ENCODE data around the gene ZNF710.

ZNF710 gene

DNA sequence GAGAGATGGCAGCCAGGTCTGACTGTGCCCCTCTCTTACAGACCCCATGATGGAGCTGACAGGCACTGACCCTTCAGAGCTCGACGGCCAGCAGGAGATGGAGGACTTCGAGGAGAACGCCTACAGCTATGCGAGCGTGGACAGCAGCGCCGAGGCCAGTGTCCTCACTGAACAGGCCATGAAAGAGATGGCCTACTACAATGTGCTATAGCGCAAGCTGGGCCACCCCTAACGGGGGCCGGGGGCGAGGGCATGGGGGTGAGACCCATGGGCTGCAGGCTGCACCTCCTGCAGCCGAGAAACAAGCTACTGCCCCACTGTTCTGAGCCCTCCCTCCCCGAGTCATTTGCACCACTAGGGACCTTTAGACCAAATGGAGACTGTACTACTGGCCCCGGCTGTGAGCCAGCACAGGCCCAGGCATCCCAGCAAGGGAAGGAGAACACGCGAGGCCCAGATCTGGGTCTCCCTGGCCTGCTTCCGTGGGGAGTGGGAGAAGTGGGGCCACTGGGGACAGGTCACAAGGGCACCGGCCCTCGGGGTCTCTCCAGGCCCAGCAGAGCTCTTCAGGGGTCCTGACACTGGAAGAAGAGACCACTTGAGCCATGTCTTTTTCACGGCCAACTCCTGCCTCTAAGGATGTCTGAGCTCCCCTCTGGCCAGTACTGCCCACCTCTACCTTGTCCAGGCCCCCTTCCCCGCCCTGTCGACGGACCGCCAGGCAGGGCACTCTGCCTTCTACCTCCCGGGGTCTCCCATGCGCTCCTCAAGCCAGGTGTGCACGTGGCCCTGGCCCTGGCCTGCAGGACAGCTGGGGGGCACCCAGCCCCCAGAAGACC is 78.7 kb downstream of the ZNF710 start:
- DNase-seq (ENCODE audit: extremely low spot score), result no peak
- POLR2A ChIA-PET, result no interaction called here
- TF ChIP-seq, protein P1, sequence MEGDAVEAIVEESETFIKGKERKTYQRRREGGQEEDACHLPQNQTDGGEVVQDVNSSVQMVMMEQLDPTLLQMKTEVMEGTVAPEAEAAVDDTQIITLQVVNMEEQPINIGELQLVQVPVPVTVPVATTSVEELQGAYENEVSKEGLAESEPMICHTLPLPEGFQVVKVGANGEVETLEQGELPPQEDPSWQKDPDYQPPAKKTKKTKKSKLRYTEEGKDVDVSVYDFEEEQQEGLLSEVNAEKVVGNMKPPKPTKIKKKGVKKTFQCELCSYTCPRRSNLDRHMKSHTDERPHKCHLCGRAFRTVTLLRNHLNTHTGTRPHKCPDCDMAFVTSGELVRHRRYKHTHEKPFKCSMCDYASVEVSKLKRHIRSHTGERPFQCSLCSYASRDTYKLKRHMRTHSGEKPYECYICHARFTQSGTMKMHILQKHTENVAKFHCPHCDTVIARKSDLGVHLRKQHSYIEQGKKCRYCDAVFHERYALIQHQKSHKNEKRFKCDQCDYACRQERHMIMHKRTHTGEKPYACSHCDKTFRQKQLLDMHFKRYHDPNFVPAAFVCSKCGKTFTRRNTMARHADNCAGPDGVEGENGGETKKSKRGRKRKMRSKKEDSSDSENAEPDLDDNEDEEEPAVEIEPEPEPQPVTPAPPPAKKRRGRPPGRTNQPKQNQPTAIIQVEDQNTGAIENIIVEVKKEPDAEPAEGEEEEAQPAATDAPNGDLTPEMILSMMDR (IDR thresholded peaks at IDR 0.05; ENCODE audit: control extremely low read depth, extremely low read depth, low read depth, missing control alignments), result no peak
- CTCF ChIA-PET, result interaction anchor here (1.0 to 2.4 kb wide), 7 partner anchors 9 to 205 kb away, joined by 3 to 11 read pairs (median 5); no protein-coding TSS in a partner anchor

DNA sequence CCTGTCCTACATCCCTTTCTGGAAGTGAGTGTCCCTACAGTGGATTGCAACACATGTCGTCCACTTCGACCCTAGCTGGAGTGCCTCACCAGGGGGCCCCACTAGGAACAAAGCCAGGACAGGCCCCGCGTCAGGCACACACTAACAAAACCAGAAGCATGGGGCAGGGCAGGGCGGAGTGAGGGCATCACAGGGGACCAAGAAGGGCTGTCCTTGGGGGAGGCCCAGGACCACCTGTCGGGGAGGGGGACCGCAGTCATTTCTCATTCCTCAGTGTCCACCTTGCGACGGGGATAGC is 79.3 kb downstream of the ZNF710 start:
- DNase-seq (ENCODE audit: extremely low spot score), result no peak
- ChIA-PET CTCF (interaction anchor here (1.9 to 2.4 kb wide), 4 partner anchors 10 to 205 kb away, joined by 5 to 11 read pairs (median 7); no protein-coding TSS in a partner anchor), POLR2A (no interaction called here)
- TF ChIP-seq, protein P1 (IDR thresholded peaks at IDR 0.05; ENCODE audit: control extremely low read depth, extremely low read depth, low read depth, missing control alignments), result no peak

DNA sequence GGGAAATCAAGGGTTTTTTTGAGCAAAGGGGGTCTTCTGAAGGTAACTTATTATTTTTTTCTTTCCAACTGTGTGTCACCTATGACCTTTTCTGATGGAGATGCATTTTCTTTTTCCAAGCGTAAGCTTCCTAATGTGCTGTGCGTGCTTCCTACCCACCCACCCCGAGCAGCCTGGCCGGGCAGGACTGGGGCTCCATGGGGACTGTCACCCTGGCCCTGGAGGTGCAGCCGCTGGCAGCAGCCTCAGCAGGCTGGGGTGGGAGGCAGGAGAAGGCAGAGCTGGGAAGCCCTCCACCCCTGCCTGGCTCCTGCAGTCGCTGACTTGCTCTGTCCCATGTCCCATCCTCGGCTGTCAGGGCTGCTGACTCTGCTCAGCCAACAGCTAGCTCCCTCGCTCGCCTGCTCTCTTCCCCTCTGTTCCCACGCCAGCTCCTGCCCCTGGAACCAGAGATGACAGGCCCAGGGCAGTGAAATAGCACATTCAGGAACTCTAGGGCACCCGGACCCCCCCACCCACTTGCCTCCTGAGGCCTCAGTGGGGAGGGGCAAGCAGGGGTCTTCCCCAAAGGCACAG is 79.8 kb downstream of the ZNF710 start:
- ChIA-PET CTCF (interaction anchor here (2.0 to 2.4 kb wide), 3 partner anchors 10 to 206 kb away, joined by 5 to 7 read pairs (median 7); no protein-coding TSS in a partner anchor), POLR2A (no interaction called here)
- no peak for DNase-seq (ENCODE audit: extremely low spot score)

DNA sequence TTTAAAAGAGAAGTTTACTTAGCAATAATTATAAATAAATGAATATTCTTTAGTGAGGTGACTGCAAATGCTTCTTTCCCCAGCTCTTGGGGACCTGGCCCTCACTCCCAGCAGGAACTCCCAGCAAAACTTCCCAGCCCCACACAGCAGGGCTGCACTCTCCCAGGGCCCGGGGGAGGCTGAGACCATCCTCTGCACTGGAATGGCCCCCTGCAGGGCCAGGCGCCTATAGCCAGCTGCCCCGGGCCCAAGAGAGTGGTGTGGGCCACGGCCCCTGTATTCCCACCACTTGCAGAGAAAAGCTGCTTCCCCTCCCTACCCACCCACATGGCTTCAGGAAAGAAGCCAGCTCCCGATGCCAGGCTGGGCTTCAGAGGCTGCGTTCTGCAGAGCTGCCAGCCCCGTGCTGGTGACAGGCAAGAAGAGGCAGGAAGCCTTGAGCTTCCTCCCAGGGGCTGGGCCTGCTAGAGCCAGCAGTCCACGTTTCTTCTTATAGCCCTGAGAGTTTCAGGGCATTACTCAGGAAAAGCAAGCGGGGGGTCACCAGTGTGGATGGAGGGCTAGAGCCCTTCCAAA is 81.1 kb downstream of the ZNF710 start:
- POLR2A ChIA-PET, result no interaction called here
- CTCF ChIA-PET, result interaction anchor here (2.0 to 2.7 kb wide), 2 partner anchors 11 to 207 kb away, joined by 5 to 14 read pairs; no protein-coding TSS in a partner anchor
- TF ChIP-seq, protein P1 (IDR thresholded peaks at IDR 0.05; ENCODE audit: control extremely low read depth, extremely low read depth, low read depth, missing control alignments), result no peak
- no peak for DNase-seq (ENCODE audit: extremely low spot score)

More for the DNA sequence above, 79.8 kb downstream of the ZNF710 start:
- TF ChIP-seq, protein P1 (IDR thresholded peaks at IDR 0.05; ENCODE audit: control extremely low read depth, extremely low read depth, low read depth, missing control alignments), result no peak

DNA sequence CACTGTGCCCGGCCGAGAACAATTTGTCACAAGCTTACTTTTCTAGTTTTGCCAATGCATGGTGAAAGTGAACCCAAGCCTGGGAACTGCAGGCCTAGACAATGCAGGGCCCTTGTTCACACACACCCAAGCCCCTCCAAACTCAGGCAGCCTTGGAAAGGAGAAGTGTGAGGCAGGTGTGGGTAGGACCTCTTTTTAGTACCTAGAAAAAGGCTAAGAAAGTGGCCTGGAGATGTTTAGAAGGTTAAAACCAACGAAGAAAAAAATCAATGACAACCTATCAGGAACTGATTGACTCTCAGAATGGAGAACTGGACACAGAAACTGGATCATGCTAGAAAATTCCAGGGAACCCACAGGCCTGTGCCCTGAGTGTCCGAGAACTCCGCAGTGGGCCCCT is 82.3 kb downstream of the ZNF710 start:
- ChIA-PET CTCF (interaction anchor here (1.4 to 2.7 kb wide), 3 partner anchors 12 to 85 kb away, joined by 3 to 14 read pairs (median 6); no protein-coding TSS in a partner anchor), POLR2A (no interaction called here)
- TF ChIP-seq, protein P1 (IDR thresholded peaks at IDR 0.05; ENCODE audit: control extremely low read depth, extremely low read depth, low read depth, missing control alignments), result no peak
- no peak for DNase-seq (ENCODE audit: extremely low spot score)

DNA sequence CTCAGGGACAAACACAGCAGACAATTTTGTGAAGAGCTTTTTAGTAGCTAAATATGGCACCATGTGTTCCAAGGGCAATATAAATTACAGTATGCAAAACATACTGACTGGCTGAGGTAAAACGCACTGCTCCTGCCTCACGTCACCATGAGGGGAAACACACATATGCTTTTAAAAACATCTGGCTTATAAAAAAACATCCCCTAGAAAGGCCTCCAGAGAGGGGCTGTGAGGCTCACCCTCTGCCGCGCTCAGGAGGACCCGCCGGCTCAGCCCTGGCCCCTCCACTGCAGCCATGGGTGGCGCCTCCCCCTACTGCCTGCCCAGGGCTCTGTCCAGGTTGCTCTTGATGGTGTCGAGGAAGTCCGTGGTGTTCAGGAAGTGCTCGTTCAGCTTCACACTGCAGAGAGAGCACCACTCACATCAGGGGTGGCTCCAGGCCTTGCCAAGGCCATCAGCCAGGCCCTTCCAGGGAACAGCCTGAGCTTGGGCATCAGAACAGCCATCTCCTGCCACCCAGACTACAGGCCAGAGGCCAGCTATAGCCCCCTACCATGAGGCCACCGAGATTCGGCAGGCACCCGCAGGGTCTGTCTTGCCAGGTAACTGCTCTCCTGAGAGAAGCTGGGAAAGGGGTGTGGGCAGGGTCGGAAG is 83.0 kb downstream of the ZNF710 start:
- TF ChIP-seq, protein P1 (IDR thresholded peaks at IDR 0.05; ENCODE audit: control extremely low read depth, extremely low read depth, low read depth, missing control alignments), result no peak
- POLR2A ChIA-PET, result no interaction called here
- DNase-seq (ENCODE audit: extremely low spot score), result no peak
- CTCF ChIA-PET, result interaction anchor here (0.7 to 3.5 kb wide), 8 partner anchors 12 to 324 kb away, joined by 3 to 14 read pairs (median 4); no protein-coding TSS in a partner anchor
